Mucosa of stomach (tissue), 1 donor: ENCODE results near the gene EIF1AD.
"Not testable (repeated sequence)": the region's sequence is repeated elsewhere in the genome, so short reads cannot be mapped to it uniquely, and the experiment has no call there.

Experiments
- H3K27me3 ChIP-seq: one replicate; pipeline ENCODE4 v1.7.0; 2013; ENCODE audit warnings: mild to moderate bottlenecking, low read length; ENCODE audit not compliant: control insufficient read depth, insufficient read depth
- H3K36me3 ChIP-seq: one replicate; pipeline ENCODE4 v1.7.0; 2013; ENCODE audit warnings: low read length; ENCODE audit not compliant: control insufficient read depth, insufficient read depth
- H3K4me1 ChIP-seq: one replicate; pipeline ENCODE4 v1.7.0; 2013; ENCODE audit warnings: mild to moderate bottlenecking, low read length; ENCODE audit not compliant: control insufficient read depth, insufficient read depth
- H3K4me3 ChIP-seq: one replicate; pipeline ENCODE4 v1.7.0; 2013; ENCODE audit warnings: low read length
- H3K9ac ChIP-seq: one replicate; pipeline ENCODE4 v1.7.0; 2013; ENCODE audit warnings: mild to moderate bottlenecking, low read length, moderate library complexity
- H3K9me3 ChIP-seq: one replicate; pipeline ENCODE4 v1.7.0; 2013; ENCODE audit warnings: mild to moderate bottlenecking, low read length, moderate library complexity; ENCODE audit not compliant: control insufficient read depth
- donor health status: Pancreatic carcinoma.

EIF1AD gene

GRCh38 chr11:66039765-66040164, 37.8 kb upstream of the EIF1AD start:
- no peaks in the 10 kb centered on the region for H3K4me1 ChIP-seq

GRCh38 chr11:66037327-66037726, 35.4 kb upstream of the EIF1AD start:
- H3K4me3 ChIP-seq = no peak overlapping the region
- no peak overlapping the region for H3K9ac ChIP-seq
- H3K9me3 ChIP-seq = no peaks in the 10 kb centered on the region
- no peaks in the 10 kb centered on the region for H3K4me1 ChIP-seq
- peaks cover 9% of the 10 kb centered on the region for H3K27me3 ChIP-seq
- H3K36me3 ChIP-seq = no peaks in the 10 kb centered on the region

More at GRCh38 chr11:66039765-66040164, 37.8 kb upstream of the EIF1AD start:
- H3K4me3 ChIP-seq = no peak overlapping the region
- no peak overlapping the region for H3K9ac ChIP-seq
- H3K27me3 ChIP-seq = peaks cover 8% of the 10 kb centered on the region
- no peaks in the 10 kb centered on the region for H3K36me3 ChIP-seq
- H3K9me3 ChIP-seq = no peaks in the 10 kb centered on the region

GRCh38 chr11:66036334-66036710, 34.4 kb upstream of the EIF1AD start:
- no peaks in the 10 kb centered on the region for H3K9me3 ChIP-seq
- peaks cover 9% of the 10 kb centered on the region for H3K27me3 ChIP-seq
- no peaks in the 10 kb centered on the region for H3K4me1 ChIP-seq
- H3K4me3 ChIP-seq = no peak overlapping the region
- H3K9ac ChIP-seq = no peak overlapping the region
- H3K36me3 ChIP-seq = no peaks in the 10 kb centered on the region

- H3K4me1 ChIP-seq = no peaks in the 10 kb centered on the region
- peaks cover 7% of the 10 kb centered on the region for H3K27me3 ChIP-seq
- no peak overlapping the region for H3K9ac ChIP-seq
- H3K4me3 ChIP-seq = no peak overlapping the region
- H3K9me3 ChIP-seq = no peaks in the 10 kb centered on the region
- H3K36me3 ChIP-seq = no peaks in the 10 kb centered on the region
These were observed 33.8 kb upstream of the EIF1AD start for GRCh38 chr11:66035653-66036333.

- no peak overlapping the region for H3K4me3 ChIP-seq
- no peaks in the 10 kb centered on the region for H3K9me3 ChIP-seq
- no peaks in the 10 kb centered on the region for H3K36me3 ChIP-seq
- no peaks in the 10 kb centered on the region for H3K4me1 ChIP-seq
- H3K9ac ChIP-seq = no peak overlapping the region
- H3K27me3 ChIP-seq = peaks cover 4% of the 10 kb centered on the region
These were observed 31.2 kb upstream of the EIF1AD start for GRCh38 chr11:66032957-66033735.

- Histone ChIP-seq H3K4me3 (no peak within 1 kb of the TSS), H3K9me3 (no peaks in the 10 kb centered on the region), H3K9ac (no peak within 1 kb of the TSS), H3K27me3 (peaks cover 20% of the 10 kb centered on the region), H3K4me1 (peaks cover 7% of the 10 kb centered on the region), H3K36me3 (no peaks in the 10 kb centered on the region)
These were observed 24.1 kb upstream of the EIF1AD start, which contains the start of gene CATSPER1 for GRCh38 chr11:66026017-66026529. Gene CATSPER1 (minus strand): TSS chr11:66026479. CDS start chr11:66026379, 100 bp downstream.

- not testable (repeated sequence) for H3K4me3 ChIP-seq, H3K9me3 ChIP-seq, H3K9ac ChIP-seq, H3K36me3 ChIP-seq, H3K4me1 ChIP-seq
- H3K27me3 ChIP-seq = peaks cover 20% of the 10 kb centered on the region
These were observed 21.2 kb upstream of the EIF1AD start for GRCh38 chr11:66023186-66023440.

GRCh38 chr11:66022401-66023185, 20.6 kb upstream of the EIF1AD start:
- Histone ChIP-seq H3K36me3 (no peaks in the 10 kb centered on the region), H3K27me3 (peaks cover 20% of the 10 kb centered on the region), H3K4me3 (no peak overlapping the region), H3K9me3 (no peaks in the 10 kb centered on the region), H3K4me1 (peaks cover 7% of the 10 kb centered on the region), H3K9ac (no peak overlapping the region)

- Histone ChIP-seq H3K4me3 (no peak overlapping the region), H3K4me1 (peaks cover 7% of the 10 kb centered on the region), H3K9me3 (no peaks in the 10 kb centered on the region), H3K9ac (no peak overlapping the region), H3K27me3 (peaks cover 20% of the 10 kb centered on the region), H3K36me3 (no peaks in the 10 kb centered on the region)
These were observed 18.8 kb upstream of the EIF1AD start for GRCh38 chr11:66020618-66021357.

- H3K9ac ChIP-seq = no peak overlapping the region
- no peaks in the 10 kb centered on the region for H3K36me3 ChIP-seq
- H3K4me3 ChIP-seq = no peak overlapping the region
- no peaks in the 10 kb centered on the region for H3K9me3 ChIP-seq
- peaks cover 20% of the 10 kb centered on the region for H3K27me3 ChIP-seq
- H3K4me1 ChIP-seq = peaks cover 7% of the 10 kb centered on the region
These were observed 18.3 kb upstream of the EIF1AD start for GRCh38 chr11:66020212-66020611.

GRCh38 chr11:66017321-66017720, 15.4 kb upstream of the EIF1AD start:
- no peaks in the 10 kb centered on the region for H3K36me3 ChIP-seq

More at GRCh38 chr11:66017321-66017720, 15.4 kb upstream of the EIF1AD start:
- Histone ChIP-seq H3K4me3 (no peak overlapping the region), H3K4me1 (peaks cover 2% of the 10 kb centered on the region), H3K27me3 (peaks cover 21% of the 10 kb centered on the region), H3K9ac (no peak overlapping the region), H3K9me3 (no peaks in the 10 kb centered on the region)
